ENCODE data around the gene B4GALT6. TPM values are rescaled to one million over a fixed set of nuclear protein-coding genes. Genes with fewer than 3 reads are reported as not detected.

Gene B4GALT6
- total RNA-seq, 4 donors from 2014 or later = 1.5 to 11.8 (median 3.9) TPM

DNA sequence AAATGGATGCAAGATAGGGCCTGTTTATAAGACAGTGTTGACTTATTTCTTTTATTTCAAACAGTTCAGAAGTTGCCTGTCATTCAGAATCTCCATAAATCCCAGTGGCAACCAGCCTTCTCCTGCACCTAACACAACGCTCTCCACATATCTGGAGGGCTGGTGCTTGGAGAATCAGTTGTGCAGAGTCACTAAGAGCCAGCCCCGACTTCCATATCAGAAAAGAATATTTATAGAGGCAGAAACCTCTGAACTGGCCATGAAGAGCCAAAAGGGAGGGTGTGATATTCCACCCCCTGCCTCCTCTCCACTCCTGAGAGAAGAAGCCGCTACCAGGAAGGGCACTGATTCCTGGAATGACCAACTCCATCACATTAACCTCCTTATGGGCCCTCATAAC lies 34.0 kb upstream of the B4GALT6 start:
- Histone ChIP-seq H3K9me3 (peaks cover 0 to 3% of the 10 kb centered on the region in 2 donors), H3K27me3 (no peaks in the 10 kb centered on the region), H3K36me3 (no peaks in the 10 kb centered on the region), H3K4me1 (no peaks in the 10 kb centered on the region), H3K4me3 (no peak overlapping the region), H3K27ac (no peak overlapping the region)
- DNase-seq = no peak
- no peak for TF ChIP-seq POLR2A (IDR thresholded peaks at IDR 0.05)
- TF ChIP-seq, protein P1, sequence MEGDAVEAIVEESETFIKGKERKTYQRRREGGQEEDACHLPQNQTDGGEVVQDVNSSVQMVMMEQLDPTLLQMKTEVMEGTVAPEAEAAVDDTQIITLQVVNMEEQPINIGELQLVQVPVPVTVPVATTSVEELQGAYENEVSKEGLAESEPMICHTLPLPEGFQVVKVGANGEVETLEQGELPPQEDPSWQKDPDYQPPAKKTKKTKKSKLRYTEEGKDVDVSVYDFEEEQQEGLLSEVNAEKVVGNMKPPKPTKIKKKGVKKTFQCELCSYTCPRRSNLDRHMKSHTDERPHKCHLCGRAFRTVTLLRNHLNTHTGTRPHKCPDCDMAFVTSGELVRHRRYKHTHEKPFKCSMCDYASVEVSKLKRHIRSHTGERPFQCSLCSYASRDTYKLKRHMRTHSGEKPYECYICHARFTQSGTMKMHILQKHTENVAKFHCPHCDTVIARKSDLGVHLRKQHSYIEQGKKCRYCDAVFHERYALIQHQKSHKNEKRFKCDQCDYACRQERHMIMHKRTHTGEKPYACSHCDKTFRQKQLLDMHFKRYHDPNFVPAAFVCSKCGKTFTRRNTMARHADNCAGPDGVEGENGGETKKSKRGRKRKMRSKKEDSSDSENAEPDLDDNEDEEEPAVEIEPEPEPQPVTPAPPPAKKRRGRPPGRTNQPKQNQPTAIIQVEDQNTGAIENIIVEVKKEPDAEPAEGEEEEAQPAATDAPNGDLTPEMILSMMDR (IDR thresholded peaks at IDR 0.05) = no peak
- intact Hi-C loops (cut with DNase I; ENCODE audit: low total_unique reads) = no loop called here

DNA sequence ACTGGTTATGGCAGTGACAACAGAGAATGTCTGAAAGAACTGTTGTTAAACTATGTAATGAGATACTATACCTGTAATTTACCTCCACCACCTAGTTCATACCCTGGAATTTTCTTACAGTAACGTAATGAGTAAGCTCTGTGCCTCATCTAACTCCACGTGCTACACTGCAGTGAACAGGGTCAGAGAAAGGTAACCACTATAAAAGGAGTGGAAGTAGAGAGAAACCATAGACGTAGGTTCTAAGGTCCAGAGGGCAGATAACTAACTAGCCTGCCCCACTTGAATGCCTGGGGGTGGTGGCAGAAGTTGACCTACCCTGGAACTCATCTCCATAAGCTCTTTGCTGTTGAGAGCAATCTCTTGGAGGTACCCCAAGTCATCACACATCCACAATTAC lies 32.0 kb upstream of the B4GALT6 start:
- H3K27me3 ChIP-seq = no peaks in the 10 kb centered on the region

DNA sequence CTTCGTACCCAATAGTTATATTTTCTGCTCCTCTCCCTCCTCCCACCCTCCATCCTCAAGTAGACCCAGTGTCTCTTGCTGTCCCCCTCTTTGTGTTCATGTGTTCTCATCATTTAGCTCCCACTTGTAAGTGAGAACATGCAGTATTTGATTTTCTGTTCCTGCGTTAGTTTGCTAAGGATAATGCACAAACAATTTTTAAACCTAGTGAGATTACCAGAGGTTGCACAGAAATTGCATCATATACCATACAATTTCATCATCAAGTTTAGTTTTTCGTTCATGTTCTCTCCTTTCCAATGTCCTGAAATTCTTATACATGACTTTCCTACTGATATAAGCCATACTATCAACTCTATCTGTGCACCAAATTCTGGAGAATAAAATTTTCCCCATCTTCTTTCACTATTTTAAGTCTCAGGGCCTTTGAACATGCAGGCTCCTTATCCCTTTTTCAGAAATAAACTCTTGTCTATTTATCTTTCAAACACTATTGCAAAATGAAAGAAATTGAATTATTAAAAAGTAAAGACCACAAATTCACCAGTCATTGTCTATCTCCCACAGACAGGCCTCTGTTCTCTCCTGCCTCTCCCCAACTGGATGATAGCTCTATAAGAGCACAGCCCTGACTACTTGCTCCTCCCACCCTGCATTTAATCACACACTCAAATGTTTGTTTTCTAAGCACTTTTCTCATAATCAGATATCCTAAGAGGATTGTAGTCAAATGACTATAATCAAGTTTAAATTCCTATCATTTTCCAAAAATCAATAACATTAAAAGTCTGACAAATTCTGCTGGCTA lies 27.2 kb upstream of the B4GALT6 start:
- H3K27me3 ChIP-seq = no peaks in the 10 kb centered on the region
- no peaks in the 10 kb centered on the region for H3K36me3 ChIP-seq
- H3K4me1 ChIP-seq = no peaks in the 10 kb centered on the region
- no peak for DNase-seq
- no peak overlapping the region for H3K27ac ChIP-seq
- intact Hi-C loops (cut with DNase I; ENCODE audit: low total_unique reads) = no loop called here
- TF ChIP-seq, protein P1 (IDR thresholded peaks at IDR 0.05) = no peak
- TF ChIP-seq POLR2A (IDR thresholded peaks at IDR 0.05) = no peak
- H3K4me3 ChIP-seq = no peak overlapping the region
- no peaks in the 10 kb centered on the region for H3K9me3 ChIP-seq

More for the DNA sequence above, 32.0 kb upstream of the B4GALT6 start:
- H3K27ac ChIP-seq = no peak overlapping the region
- H3K9me3 ChIP-seq = peaks cover 0 to 3% of the 10 kb centered on the region in 2 donors
- no peak overlapping the region for H3K4me3 ChIP-seq
- TF ChIP-seq, protein P1 (IDR thresholded peaks at IDR 0.05) = no peak
- TF ChIP-seq POLR2A (IDR thresholded peaks at IDR 0.05) = no peak
- DNase-seq = no peak
- H3K36me3 ChIP-seq = no peaks in the 10 kb centered on the region
- intact Hi-C loops (cut with DNase I; ENCODE audit: low total_unique reads) = no loop called here
- no peaks in the 10 kb centered on the region for H3K4me1 ChIP-seq

DNA sequence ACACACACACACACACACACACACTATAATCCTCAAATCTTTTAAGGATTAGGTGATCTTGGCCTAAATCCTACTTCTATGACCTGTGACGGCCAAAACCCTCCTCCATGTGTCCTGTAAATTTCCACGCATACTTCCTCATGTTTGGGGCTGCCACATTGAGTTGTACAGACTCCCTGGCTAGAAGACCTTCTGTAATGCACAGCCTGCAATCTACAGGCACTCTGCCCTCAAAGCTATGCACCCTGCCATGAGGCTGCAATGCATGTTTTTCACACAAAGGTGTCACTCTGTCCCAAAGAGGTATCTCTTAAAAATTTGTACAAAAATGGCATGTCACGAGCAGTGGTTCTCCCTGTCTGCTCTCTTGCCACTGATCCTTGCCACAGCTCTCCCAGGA lies 26.4 kb upstream of the B4GALT6 start:
- intact Hi-C loops (cut with DNase I; ENCODE audit: low total_unique reads) = no loop called here
- H3K27me3 ChIP-seq = no peaks in the 10 kb centered on the region
- no peaks in the 10 kb centered on the region for H3K36me3 ChIP-seq
- H3K4me1 ChIP-seq = no peaks in the 10 kb centered on the region
- no peak overlapping the region for H3K4me3 ChIP-seq
- H3K9me3 ChIP-seq = no peaks in the 10 kb centered on the region
- no peak for TF ChIP-seq POLR2A (IDR thresholded peaks at IDR 0.05)
- TF ChIP-seq, protein P1 (IDR thresholded peaks at IDR 0.05) = no peak
- H3K27ac ChIP-seq = no peak overlapping the region
- DNase-seq = no peak

DNA sequence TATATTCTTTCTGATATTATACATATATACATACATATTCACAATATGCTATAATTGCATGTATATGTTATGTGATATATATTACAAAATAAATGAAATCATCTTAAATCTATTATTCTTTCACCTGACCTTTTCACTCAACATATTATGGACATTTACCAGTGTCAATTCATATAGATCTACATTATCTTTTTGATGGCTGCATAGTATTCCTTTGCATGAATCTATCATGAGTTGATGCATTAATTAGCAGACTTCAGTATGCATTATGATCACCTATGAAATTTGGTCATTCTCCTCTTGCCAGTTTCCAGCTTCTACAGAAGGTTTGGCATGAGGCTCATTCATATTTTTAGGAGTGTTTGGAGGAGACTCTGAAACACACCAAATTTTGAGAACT lies 23.4 kb upstream of the B4GALT6 start:
- intact Hi-C loops (cut with DNase I; ENCODE audit: low total_unique reads) = no loop called here
- H3K9me3 ChIP-seq = no peaks in the 10 kb centered on the region
- no peaks in the 10 kb centered on the region for H3K4me1 ChIP-seq
- no peaks in the 10 kb centered on the region for H3K36me3 ChIP-seq
- H3K27me3 ChIP-seq = no peaks in the 10 kb centered on the region
- no peak for DNase-seq
- no peak overlapping the region for H3K4me3 ChIP-seq
- TF ChIP-seq, protein P1 (IDR thresholded peaks at IDR 0.05) = no peak
- TF ChIP-seq POLR2A (IDR thresholded peaks at IDR 0.05) = no peak
- no peak overlapping the region for H3K27ac ChIP-seq

Data from uterus (tissue), 4 donors.